GM23338 (cell line): ENCODE results near the gene C1orf21. TPM values are rescaled to one million over a fixed set of nuclear protein-coding genes. Genes with fewer than 3 reads are reported as not detected.

Experiments used
- ATAC-seq: fragments of 200-7000 bp; cut with Tn5 transposase; 3 replicates; pipeline ENCODE4 v1.9.1; 2020
- DNase-seq: peaks from one replicate; pipeline ENCODE4 v3.0.0-alpha.2; 2015; ENCODE audit warnings: low spot score
- H2AFZ ChIP-seq: fragments of 200-600 bp; sonication (generic); 2 replicates; pipeline ENCODE4 v1.8.0; 2016; ENCODE audit warnings: antibody characterized with exemption, mild to moderate bottlenecking, moderate library complexity
- H3F3A ChIP-seq: fragments of 200-600 bp; sonication (generic); replicated peaks from 2 replicates; pipeline ENCODE4 v1.8.0; 2017; ENCODE audit warnings: antibody characterized with exemption, mixed run types, low read depth
- H3K27ac ChIP-seq: fragments of 200-600 bp; sonication (generic); 2 replicates; pipeline ENCODE4 v1.6.1; 2016; ENCODE audit warnings: low read depth
- H3K27me3 ChIP-seq: fragments of 200-600 bp; sonication (generic); 2 replicates; pipeline ENCODE4 v1.8.0; 2016; ENCODE audit warnings: mild to moderate bottlenecking, mixed run types, moderate library complexity; ENCODE audit not compliant: insufficient read depth
- H3K36me3 ChIP-seq: fragments of 200-600 bp; sonication (generic); 2 replicates; pipeline ENCODE4 v1.8.0; 2016; ENCODE audit warnings: mild to moderate bottlenecking; ENCODE audit not compliant: insufficient read depth
- H3K4me1 ChIP-seq: fragments of 200-600 bp; sonication (generic); 2 replicates; pipeline ENCODE4 v1.8.0; 2016; ENCODE audit warnings: mild to moderate bottlenecking, moderate library complexity; ENCODE audit not compliant: insufficient read depth
- H3K4me2 ChIP-seq: fragments of 200-600 bp; sonication (generic); 2 replicates; pipeline ENCODE4 v1.7.1; 2017; ENCODE audit warnings: mixed run types
- H3K4me3 ChIP-seq: fragments of 200-600 bp; sonication (generic); 2 replicates; pipeline ENCODE4 v1.6.1; 2016; ENCODE audit warnings: mixed run types
- H3K79me2 ChIP-seq: fragments of 200-600 bp; sonication (generic); replicated peaks from 2 replicates; pipeline ENCODE4 v1.8.0; 2017; ENCODE audit warnings: mild to moderate bottlenecking; ENCODE audit not compliant: insufficient read depth
- H3K9me2 ChIP-seq: fragments of 200-600 bp; sonication (generic); 2 replicates; pipeline ENCODE4 v1.8.0; 2017; ENCODE audit not compliant: insufficient read depth
- H4K20me1 ChIP-seq: fragments of 200-600 bp; sonication (generic); replicated peaks from 2 replicates; pipeline ENCODE4 v1.8.0; 2017; ENCODE audit warnings: mild to moderate bottlenecking; ENCODE audit not compliant: insufficient read depth
- H3K27ac Mint-ChIP-seq: 2 replicates; pipeline ENCODE4 v1.8.0; 2020; ENCODE audit warnings: inconsistent platforms, mild to moderate bottlenecking, moderate library complexity, mixed read lengths
- H3K27me3 Mint-ChIP-seq: 3 replicates; pipeline ENCODE4 v1.8.0; 2022; ENCODE audit warnings: low read depth, mild to moderate bottlenecking, moderate library complexity, mixed read lengths, inconsistent platforms; ENCODE audit not compliant: insufficient read depth, poor library complexity
- H3K36me3 Mint-ChIP-seq: 3 replicates; pipeline ENCODE4 v1.8.0; 2021; ENCODE audit warnings: low read depth, mild to moderate bottlenecking, inconsistent platforms, moderate library complexity, mixed read lengths
- H3K4me1 Mint-ChIP-seq: 3 replicates; pipeline ENCODE4 v1.8.0; 2020; ENCODE audit warnings: mild to moderate bottlenecking, inconsistent platforms, mixed read lengths
- H3K4me3 Mint-ChIP-seq: 3 replicates; pipeline ENCODE4 v1.8.0; 2021; ENCODE audit warnings: moderate library complexity, mild to moderate bottlenecking, inconsistent platforms, mixed read lengths
- H3K9me3 Mint-ChIP-seq: 3 replicates; pipeline ENCODE4 v1.8.0; 2020; ENCODE audit warnings: moderate library complexity, mild to moderate bottlenecking, inconsistent platforms, mixed read lengths
- CTCF ChIP-seq, 2 experiments: fragments of 200-600 bp in 1 of 2; sonication (generic) in 1 of 2; conservative IDR thresholded peaks; 2 replicates each; pipeline versions ENCODE4 v1.5.1 to v1.6.1; 2016 to 2017; ENCODE audit warnings: antibody characterized with exemption in 2 of 2, low read depth in 2 of 2, mild to moderate bottlenecking in 2 of 2, moderate library complexity in 1 of 2
- ETS1 ChIP-seq: IDR thresholded peaks from 2 replicates; pipeline ENCODE4 v1.6.1; 2016; ENCODE audit warnings: antibody characterized with exemption
- EZH2 ChIP-seq: fragments of 200-600 bp; sonication (generic); IDR thresholded peaks from one replicate; pipeline ENCODE4 v1.8.0; 2017; ENCODE audit warnings: antibody characterized with exemption, mild to moderate bottlenecking, low read depth; ENCODE audit not compliant: unreplicated experiment
- EZH2phosphoT487 ChIP-seq: fragments of 200-600 bp; sonication (generic); IDR thresholded peaks from one replicate; pipeline ENCODE4 v1.8.1; 2018; ENCODE audit warnings: antibody characterized with exemption; ENCODE audit not compliant: unreplicated experiment
- JUNB ChIP-seq: IDR thresholded peaks from one replicate; pipeline ENCODE4 v1.6.1; 2016; ENCODE audit warnings: antibody characterized with exemption; ENCODE audit not compliant: unreplicated experiment
- REST ChIP-seq: IDR thresholded peaks from one replicate; pipeline ENCODE4 v1.6.1; 2018; ENCODE audit warnings: antibody characterized with exemption; ENCODE audit not compliant: unreplicated experiment
- ZNF331 ChIP-seq: fragments of 250-450 bp; sonication (Bioruptor Pico); IDR thresholded peaks from 2 replicates; pipeline ENCODE4 v1.5.0; 2020; ENCODE audit warnings: low read depth, mild to moderate bottlenecking, moderate library complexity
- polyA plus RNA-seq: library from polyadenylated mRNA; unstranded; fragments of >200 nt; fragmentation: Nextera tagmentation; extraction: Ambion mirVana; gene quantifications from 2 replicates; pipeline ENCODE4 v1.2.1, GENCODE V29; 2016
- total RNA-seq: library from RNA; depleted of rRNA; stranded (reverse); fragments of >200 nt; shearing (Covaris generic); gene quantifications from 2 replicates; pipeline ENCODE4 v1.2.3, GENCODE V29; 2014

Gene C1orf21
- total and polyA plus RNA-seq, 2 experiments from 2014 or later: 28.0 to 40.4 TPM

GRCh38 chr1:184464757-184465156 is 77.9 kb downstream of the C1orf21 start (continued):
- TF ChIP-seq REST (no peak), EZH2 (no peak), ETS1 (no peak), ZNF331 (CRISPR knock-in tag) (no peak), JUNB (no peak)

- DNase-seq (peak; percentile 41), ATAC-seq (peak; percentile 83)
- H3K4me1 Mint-ChIP-seq: peaks cover 16% of the 10 kb centered on the region
- Histone ChIP-seq H3K79me2 (peaks cover 65% of the 10 kb centered on the region), H3K27me3 (no peaks in the 10 kb centered on the region), H3F3A (no peaks in the 10 kb centered on the region), H2AFZ (no peak overlapping the region), H3K36me3 (no peaks in the 10 kb centered on the region), H4K20me1 (no peaks in the 10 kb centered on the region), H3K4me2 (no peak overlapping the region), H3K27ac (no peak overlapping the region), H3K9me2 (no peaks in the 10 kb centered on the region), H3K4me3 (no peak overlapping the region), H3K4me1 (peaks cover 17% of the 10 kb centered on the region)
- no peak overlapping the region for H3K27ac Mint-ChIP-seq
- no peaks in the 10 kb centered on the region for H3K36me3 Mint-ChIP-seq
- H3K27me3 Mint-ChIP-seq: no peaks in the 10 kb centered on the region
- H3K9me3 Mint-ChIP-seq: no peaks in the 10 kb centered on the region
- TF ChIP-seq REST: no peak
- peak; percentile 49 to 67 for TF ChIP-seq CTCF (conservative IDR thresholded peaks at IDR 0.05; ENCODE audit: low read depth in 2 of 2)
- TF ChIP-seq JUNB: no peak
- TF ChIP-seq ETS1: no peak
- no peak for TF ChIP-seq EZH2phosphoT487
- H3K4me3 Mint-ChIP-seq: no peak overlapping the region
These were observed 78.8 kb downstream of the C1orf21 start for GRCh38 chr1:184465489-184466146.
